ENCODE data around the gene PDGFRA. TPM values are rescaled to one million over a fixed set of nuclear protein-coding genes. Genes with fewer than 3 reads are reported as not detected.

The PDGFRA gene
- total and polyA plus RNA-seq, 4 donors = 6.5 to 37.0 (median 7.6) TPM

DNA sequence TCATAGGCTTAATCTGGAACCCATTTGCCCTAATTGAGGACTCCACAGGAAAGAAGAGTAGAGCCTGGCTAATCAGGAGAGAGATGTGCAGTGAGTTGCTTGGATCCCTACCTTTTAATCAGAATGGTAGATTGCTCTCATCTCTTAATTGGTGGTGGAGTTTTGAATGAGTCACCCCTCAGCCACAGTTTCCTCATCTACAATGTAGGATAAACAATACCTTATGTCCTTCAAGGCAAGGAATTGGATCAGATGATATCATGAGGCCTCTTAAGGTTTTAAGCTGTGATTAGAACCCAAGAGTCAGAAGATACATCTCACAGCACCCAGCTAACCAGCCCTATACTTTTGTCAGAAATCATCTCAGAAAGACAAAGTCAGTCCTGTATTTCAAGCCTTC, 39.1 kb downstream of the PDGFRA start:
- Histone ChIP-seq H3K27me3 (ENCODE audit: control insufficient read depth in 4 of 4, insufficient read depth in 4 of 4, low read length in 3 of 4) (no peaks in the 10 kb centered on the region), H3K36me3 (ENCODE audit: control insufficient read depth in 4 of 4, insufficient read depth in 3 of 4, low read depth in 1 of 4, low read length in 3 of 4) (no peaks in the 10 kb centered on the region), H3K9me3 (ENCODE audit: control insufficient read depth in 4 of 4, low read length in 3 of 4) (no peaks in the 10 kb centered on the region), H3K4me3 (ENCODE audit: low read depth in 1 of 3, low read length in 3 of 3) (no peak overlapping the region), H3K4me1 (ENCODE audit: control insufficient read depth in 4 of 4, insufficient read depth in 4 of 4, low read length in 3 of 4) (peaks cover 0 to 3% (median 0%) of the 10 kb centered on the region in 4 donors), H3K27ac (ENCODE audit: low read depth in 1 of 2, low read length in 2 of 2) (no peak overlapping the region), H3K9ac (ENCODE audit: low read depth in 1 of 2, low read length in 2 of 2) (no peak overlapping the region)
- no peak for DNase-seq (ENCODE audit: low spot score)
- TF ChIP-seq RAD21 (IDR thresholded peaks at IDR 0.05) = no peak
- TF ChIP-seq, protein P1, sequence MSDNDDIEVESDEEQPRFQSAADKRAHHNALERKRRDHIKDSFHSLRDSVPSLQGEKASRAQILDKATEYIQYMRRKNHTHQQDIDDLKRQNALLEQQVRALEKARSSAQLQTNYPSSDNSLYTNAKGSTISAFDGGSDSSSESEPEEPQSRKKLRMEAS (IDR thresholded peaks at IDR 0.05) = no peak
- TF ChIP-seq TAF1 (conservative IDR thresholded peaks at IDR 0.05) = no peak
- TF ChIP-seq JUND (IDR thresholded peaks at IDR 0.05) = no peak
- TF ChIP-seq YY1 (IDR thresholded peaks at IDR 0.05) = no peak
- TF ChIP-seq, protein P2, sequence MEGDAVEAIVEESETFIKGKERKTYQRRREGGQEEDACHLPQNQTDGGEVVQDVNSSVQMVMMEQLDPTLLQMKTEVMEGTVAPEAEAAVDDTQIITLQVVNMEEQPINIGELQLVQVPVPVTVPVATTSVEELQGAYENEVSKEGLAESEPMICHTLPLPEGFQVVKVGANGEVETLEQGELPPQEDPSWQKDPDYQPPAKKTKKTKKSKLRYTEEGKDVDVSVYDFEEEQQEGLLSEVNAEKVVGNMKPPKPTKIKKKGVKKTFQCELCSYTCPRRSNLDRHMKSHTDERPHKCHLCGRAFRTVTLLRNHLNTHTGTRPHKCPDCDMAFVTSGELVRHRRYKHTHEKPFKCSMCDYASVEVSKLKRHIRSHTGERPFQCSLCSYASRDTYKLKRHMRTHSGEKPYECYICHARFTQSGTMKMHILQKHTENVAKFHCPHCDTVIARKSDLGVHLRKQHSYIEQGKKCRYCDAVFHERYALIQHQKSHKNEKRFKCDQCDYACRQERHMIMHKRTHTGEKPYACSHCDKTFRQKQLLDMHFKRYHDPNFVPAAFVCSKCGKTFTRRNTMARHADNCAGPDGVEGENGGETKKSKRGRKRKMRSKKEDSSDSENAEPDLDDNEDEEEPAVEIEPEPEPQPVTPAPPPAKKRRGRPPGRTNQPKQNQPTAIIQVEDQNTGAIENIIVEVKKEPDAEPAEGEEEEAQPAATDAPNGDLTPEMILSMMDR (IDR thresholded peaks at IDR 0.05; ENCODE audit: low read depth, low read length, missing input control) = no peak
- no peak for TF ChIP-seq SP1 (IDR thresholded peaks at IDR 0.05)
- no peak for TF ChIP-seq EGR1 (IDR thresholded peaks at IDR 0.05; ENCODE audit: low read depth in 2 of 2)
- TF ChIP-seq, protein P3, sequence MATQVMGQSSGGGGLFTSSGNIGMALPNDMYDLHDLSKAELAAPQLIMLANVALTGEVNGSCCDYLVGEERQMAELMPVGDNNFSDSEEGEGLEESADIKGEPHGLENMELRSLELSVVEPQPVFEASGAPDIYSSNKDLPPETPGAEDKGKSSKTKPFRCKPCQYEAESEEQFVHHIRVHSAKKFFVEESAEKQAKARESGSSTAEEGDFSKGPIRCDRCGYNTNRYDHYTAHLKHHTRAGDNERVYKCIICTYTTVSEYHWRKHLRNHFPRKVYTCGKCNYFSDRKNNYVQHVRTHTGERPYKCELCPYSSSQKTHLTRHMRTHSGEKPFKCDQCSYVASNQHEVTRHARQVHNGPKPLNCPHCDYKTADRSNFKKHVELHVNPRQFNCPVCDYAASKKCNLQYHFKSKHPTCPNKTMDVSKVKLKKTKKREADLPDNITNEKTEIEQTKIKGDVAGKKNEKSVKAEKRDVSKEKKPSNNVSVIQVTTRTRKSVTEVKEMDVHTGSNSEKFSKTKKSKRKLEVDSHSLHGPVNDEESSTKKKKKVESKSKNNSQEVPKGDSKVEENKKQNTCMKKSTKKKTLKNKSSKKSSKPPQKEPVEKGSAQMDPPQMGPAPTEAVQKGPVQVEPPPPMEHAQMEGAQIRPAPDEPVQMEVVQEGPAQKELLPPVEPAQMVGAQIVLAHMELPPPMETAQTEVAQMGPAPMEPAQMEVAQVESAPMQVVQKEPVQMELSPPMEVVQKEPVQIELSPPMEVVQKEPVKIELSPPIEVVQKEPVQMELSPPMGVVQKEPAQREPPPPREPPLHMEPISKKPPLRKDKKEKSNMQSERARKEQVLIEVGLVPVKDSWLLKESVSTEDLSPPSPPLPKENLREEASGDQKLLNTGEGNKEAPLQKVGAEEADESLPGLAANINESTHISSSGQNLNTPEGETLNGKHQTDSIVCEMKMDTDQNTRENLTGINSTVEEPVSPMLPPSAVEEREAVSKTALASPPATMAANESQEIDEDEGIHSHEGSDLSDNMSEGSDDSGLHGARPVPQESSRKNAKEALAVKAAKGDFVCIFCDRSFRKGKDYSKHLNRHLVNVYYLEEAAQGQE (IDR thresholded peaks at IDR 0.05) = no peak
- no peak for TF ChIP-seq RXRA (IDR thresholded peaks at IDR 0.05)
- TF ChIP-seq HNF4A (conservative IDR thresholded peaks at IDR 0.05) = no peak
- no peak for TF ChIP-seq GABPA (IDR thresholded peaks at IDR 0.05 in 1 of 2, conservative IDR thresholded peaks at IDR 0.05 in 1 of 2)
- no peak for TF ChIP-seq FOXA2 (IDR thresholded peaks at IDR 0.05)
- TF ChIP-seq NR2F2 (IDR thresholded peaks at IDR 0.05) = no peak
- TF ChIP-seq, protein P4, sequence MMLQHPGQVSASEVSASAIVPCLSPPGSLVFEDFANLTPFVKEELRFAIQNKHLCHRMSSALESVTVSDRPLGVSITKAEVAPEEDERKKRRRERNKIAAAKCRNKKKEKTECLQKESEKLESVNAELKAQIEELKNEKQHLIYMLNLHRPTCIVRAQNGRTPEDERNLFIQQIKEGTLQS (IDR thresholded peaks at IDR 0.05) = no peak
- no peak for TF ChIP-seq FOXA1 (IDR thresholded peaks at IDR 0.05)
- TF ChIP-seq, protein P5, sequence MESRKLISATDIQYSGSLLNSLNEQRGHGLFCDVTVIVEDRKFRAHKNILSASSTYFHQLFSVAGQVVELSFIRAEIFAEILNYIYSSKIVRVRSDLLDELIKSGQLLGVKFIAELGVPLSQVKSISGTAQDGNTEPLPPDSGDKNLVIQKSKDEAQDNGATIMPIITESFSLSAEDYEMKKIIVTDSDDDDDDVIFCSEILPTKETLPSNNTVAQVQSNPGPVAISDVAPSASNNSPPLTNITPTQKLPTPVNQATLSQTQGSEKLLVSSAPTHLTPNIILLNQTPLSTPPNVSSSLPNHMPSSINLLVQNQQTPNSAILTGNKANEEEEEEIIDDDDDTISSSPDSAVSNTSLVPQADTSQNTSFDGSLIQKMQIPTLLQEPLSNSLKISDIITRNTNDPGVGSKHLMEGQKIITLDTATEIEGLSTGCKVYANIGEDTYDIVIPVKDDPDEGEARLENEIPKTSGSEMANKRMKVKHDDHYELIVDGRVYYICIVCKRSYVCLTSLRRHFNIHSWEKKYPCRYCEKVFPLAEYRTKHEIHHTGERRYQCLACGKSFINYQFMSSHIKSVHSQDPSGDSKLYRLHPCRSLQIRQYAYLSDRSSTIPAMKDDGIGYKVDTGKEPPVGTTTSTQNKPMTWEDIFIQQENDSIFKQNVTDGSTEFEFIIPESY (IDR thresholded peaks at IDR 0.05) = no peak
- TF ChIP-seq HNF4G (IDR thresholded peaks at IDR 0.05) = no peak

Data from liver (tissue), 9 donors.